Measurements from ENCODE around the gene CCL14.

- TF ChIP-seq, protein P1, sequence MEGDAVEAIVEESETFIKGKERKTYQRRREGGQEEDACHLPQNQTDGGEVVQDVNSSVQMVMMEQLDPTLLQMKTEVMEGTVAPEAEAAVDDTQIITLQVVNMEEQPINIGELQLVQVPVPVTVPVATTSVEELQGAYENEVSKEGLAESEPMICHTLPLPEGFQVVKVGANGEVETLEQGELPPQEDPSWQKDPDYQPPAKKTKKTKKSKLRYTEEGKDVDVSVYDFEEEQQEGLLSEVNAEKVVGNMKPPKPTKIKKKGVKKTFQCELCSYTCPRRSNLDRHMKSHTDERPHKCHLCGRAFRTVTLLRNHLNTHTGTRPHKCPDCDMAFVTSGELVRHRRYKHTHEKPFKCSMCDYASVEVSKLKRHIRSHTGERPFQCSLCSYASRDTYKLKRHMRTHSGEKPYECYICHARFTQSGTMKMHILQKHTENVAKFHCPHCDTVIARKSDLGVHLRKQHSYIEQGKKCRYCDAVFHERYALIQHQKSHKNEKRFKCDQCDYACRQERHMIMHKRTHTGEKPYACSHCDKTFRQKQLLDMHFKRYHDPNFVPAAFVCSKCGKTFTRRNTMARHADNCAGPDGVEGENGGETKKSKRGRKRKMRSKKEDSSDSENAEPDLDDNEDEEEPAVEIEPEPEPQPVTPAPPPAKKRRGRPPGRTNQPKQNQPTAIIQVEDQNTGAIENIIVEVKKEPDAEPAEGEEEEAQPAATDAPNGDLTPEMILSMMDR (IDR thresholded peaks at IDR 0.05), result no peak
- no peak for TF ChIP-seq POLR2A (IDR thresholded peaks at IDR 0.05)
Observed at GRCh38 chr17:36016555-36016954, 30.0 kb upstream of the CCL14 start.
